HT1080 (cell line): ENCODE results near the gene KCTD6. TPM values are rescaled to one million over a fixed set of nuclear protein-coding genes. Genes with fewer than 3 reads are reported as not detected.

Experiments
- DNase-seq: peaks from one replicate; pipeline ENCODE4 v3.0.0-alpha.2; 2015; ENCODE audit warnings: low read depth
- polyA plus RNA-seq, 2 experiments: library from polyadenylated mRNA; depleted of rRNA; stranded (reverse); fragments of >200 nt; gene quantifications; 2 replicates each; pipeline ENCODE4 v1.2.3, GENCODE V29; 2015
- total RNA-seq: library from RNA; depleted of rRNA; stranded (reverse); fragments of >200 nt; shearing (Covaris generic); gene quantifications from 2 replicates; pipeline ENCODE4 v1.2.3, GENCODE V29; 2014; rRNA removed

KCTD6 gene
- 5.8 and 10.2 TPM in 2 replicates for total RNA-seq
- 12.0 and 13.5 TPM in 2 replicates for polyA plus RNA-seq (2015; cell fraction: cytosol; rRNA removed)
- polyA plus RNA-seq (2015; cell fraction: nucleus; rRNA removed) = 10.2 and 10.7 TPM in 2 replicates

GRCh38 chr3:58491506-58492402 lies at the start of gene KCTD6:
TSS of gene KCTD6 (plus strand) at chr3:58492096. CDS start at chr3:58498756, 6,660 bp downstream.
- peak; percentile 89 for DNase-seq

DNA sequence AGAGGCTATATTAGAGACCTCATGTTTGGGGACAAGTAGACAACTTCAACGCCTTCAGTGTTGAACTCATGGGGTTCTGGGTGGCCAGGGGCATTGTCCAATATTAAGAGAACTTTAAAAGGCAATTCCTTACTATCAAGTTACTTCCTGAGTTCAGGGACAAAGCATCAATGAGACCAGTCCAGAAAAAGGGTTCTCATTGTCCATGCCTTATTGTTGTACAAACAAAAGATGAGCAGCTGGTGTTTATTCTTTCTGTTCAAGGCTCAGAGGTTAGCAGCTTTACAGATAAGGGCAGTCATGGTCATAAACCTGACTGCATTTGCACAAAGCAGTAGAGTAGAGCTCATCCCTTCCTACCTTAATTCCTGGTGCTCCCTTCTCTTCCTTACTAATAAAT lies 39.7 kb upstream of the KCTD6 start:
- no peak for DNase-seq

GRCh38 chr3:58459160-58459559 lies 32.7 kb upstream of the KCTD6 start:
- DNase-seq = no peak

GRCh38 chr3:58462829-58463180 lies 29.1 kb upstream of the KCTD6 start:
- no peak for DNase-seq

DNA sequence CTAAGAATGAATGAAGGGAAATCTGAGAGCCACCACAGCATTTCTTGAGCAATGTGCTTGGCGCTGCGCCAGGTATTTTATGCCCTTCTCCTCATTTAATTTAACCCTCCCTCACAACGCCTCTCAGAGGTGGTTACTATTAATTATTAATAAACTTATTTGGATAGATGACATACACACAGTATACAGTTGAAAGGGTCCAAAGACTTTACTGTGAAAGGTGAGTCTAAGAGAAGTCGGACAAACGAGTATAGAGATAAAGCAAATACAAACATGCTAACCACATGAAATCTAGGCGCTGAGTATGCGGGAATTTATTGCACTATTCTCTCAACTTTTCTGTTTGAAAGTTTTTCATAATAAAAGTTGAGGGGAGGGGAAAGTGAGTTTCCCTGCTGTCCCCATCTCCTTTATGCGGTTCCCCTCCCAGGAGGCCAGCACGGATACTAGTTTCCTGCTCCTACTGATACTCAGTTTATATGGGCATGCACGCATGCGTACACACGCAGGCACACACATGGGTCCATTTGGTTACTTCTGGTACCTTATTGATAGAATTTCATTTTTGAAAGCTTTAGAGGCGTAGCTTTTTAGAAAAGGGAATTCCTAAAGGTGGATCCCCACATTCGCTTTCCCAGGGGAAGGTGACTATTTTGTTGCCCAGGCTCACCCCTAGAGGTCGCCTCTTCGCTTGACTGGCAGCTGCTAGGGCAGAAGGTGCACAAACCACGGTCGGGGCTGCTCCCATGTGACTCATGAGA lies 28.5 kb upstream of the KCTD6 start:
- peak; percentile 83 for DNase-seq

GRCh38 chr3:58463942-58464271 lies 28.0 kb upstream of the KCTD6 start:
- no peak for DNase-seq

DNA sequence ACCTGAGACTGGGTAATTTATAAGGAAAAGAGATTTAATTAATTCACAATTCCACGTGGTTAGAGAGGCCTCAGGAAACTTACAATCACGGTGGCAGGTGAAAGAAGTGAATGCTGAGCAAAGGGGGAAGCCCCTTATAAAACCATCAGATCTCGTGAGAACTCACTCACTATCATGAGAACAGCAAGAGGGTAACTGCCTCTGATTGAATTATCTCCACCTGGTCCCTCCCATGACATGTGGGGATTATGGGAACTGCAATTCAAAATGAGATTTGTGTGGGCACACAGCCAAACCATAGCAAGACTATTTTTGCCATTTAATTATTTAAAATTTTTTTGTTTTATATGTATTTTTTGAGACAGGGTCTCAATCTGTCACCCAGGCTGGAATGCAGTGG lies 27.0 kb upstream of the KCTD6 start:
- no peak for DNase-seq

- no peak for DNase-seq
Observed at GRCh38 chr3:58466899-58467563, 24.9 kb upstream of the KCTD6 start.

DNA sequence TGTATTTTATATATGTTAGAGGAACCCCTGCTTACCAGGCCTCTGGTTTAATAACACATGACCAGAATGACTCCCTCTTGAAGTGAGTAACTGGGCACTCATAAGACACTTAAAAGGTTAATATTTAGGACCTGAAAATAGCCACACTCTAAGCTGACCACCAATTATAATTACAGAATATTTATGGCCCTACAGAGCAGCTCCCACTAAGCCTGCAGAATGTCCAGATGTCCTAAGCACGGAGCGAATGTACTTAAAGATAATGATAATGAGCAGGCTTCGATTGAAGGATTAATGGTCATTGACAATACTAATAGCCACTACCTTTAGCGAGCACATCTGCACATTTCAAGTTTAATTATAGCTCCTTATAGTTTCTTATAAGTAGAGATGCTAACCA lies 22.8 kb upstream of the KCTD6 start:
- no peak for DNase-seq

- DNase-seq = no peak
Observed at GRCh38 chr3:58470363-58471024, 21.4 kb upstream of the KCTD6 start.

DNA sequence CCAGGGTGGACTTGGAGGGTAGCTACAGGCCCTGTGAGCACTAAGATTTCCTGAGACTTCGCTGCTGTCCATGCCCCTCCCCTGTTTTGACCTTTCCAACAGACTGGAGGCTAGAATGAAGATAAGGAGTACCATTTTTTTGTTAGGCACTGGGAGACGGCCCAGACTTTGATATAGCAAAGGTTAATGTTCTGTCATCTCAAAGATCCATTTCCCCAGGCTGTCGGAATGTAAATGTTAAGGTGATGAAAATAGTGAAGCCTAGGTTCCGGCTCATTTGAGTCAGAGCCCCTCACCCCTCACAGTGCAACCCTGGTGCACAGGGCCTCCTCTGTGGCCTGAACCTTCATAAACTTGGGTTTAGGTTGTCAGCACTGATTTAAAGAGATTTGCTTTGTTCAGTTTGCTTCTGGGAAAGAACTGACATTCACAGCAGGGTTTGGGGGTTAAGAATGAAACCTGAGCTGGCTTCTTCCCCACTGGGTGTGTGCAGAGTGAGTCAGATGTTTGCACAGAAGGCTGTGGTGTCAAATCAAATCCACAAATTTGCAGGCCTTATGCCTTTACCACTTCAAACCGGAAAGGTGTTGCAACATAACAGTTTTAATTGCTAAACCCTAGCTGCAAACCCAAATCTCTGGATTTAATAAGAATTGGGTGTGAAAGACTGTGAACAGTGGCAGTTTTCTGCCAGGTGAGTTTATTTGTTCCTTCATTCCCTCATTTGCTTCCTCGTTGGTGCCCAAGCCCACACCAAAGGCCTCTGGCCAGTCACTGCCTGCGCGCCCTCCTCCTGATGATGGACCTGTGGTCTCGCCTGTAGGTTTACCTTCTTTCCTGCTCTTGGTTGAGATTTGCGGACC lies 20.6 kb upstream of the KCTD6 start:
- DNase-seq = peak; percentile 98

- no peak for DNase-seq
Observed at GRCh38 chr3:58473275-58473674, 18.6 kb upstream of the KCTD6 start.

DNA sequence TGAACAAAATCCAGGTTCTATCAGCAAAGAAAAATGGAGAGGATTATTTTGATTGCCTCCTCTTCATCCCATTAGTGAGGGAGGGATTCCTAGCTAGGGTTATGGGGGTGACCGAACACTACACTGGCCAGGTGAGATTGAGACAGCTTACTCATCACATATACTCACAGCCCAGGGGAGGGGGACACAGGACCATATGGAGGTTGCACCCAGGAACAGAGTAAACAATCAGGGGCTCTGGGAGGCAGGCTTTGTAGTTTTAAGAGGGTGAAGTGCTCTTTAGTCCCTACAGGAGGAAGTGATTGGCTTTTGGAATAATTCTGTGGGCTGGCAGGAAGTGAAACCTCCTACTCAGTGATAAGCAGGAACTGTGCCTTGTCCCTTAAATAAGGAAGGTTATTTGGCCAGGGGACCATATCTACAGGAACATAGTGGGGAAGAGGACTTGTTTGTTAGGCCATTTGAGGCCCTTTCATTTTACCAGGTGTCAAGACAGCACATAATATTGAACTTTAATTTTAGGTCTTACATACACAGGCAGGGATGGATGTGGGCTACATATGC lies 17.5 kb upstream of the KCTD6 start:
- DNase-seq = no peak

DNA sequence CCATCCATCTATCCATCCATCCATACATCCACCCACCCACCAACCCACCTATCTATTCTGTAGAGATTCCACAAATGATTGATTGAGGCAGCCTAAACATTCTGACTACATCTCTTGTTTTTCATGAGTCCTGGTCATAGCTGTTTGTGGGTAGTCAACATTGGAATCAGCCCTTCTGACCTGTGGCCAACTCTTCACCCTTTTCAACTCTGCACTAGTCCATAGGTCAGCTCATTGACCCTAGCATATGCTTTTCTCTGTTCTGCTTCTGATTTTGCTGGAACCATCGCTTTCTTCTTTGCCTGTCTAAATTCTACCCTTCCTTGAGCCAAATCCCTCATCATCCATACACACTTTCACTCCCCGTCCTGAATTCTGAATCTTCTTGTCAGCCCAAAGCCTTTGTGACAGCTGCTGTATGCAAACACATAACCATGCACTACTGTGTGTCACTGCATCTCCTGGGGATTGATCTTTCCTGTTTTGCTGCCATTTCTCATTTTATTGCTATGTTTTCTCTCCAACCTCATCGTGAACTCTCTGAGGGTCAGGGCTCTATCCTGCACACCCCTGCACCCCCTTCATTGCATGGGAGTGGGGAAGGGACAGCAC lies 16.8 kb upstream of the KCTD6 start:
- DNase-seq = no peak

DNA sequence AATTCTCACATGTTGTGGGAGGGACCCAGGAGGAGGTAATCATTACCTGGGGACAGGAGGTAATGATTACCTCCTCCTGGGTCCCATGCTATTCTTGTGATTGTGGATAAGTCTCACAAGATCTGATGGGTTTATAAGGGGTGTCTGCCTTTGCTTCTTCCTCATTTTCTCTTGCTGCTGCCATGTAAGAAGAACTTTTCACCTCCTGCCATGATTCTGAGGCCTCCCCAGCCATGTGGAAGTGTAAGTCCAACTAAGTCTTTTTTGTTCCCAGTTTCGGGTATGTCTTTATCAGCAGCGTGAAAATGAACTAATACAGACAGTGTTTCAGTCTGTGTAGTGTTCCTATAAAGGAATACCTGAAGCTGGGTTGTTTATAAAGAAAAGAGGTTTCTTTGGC lies 13.1 kb upstream of the KCTD6 start:
- DNase-seq = no peak

GRCh38 chr3:58480309-58480708 lies 11.6 kb upstream of the KCTD6 start:
- no peak for DNase-seq

- DNase-seq = no peak
Observed at GRCh38 chr3:58482917-58483636, 8.8 kb upstream of the KCTD6 start.

GRCh38 chr3:58484045-58484721 lies 7.7 kb upstream of the KCTD6 start:
- no peak for DNase-seq

DNA sequence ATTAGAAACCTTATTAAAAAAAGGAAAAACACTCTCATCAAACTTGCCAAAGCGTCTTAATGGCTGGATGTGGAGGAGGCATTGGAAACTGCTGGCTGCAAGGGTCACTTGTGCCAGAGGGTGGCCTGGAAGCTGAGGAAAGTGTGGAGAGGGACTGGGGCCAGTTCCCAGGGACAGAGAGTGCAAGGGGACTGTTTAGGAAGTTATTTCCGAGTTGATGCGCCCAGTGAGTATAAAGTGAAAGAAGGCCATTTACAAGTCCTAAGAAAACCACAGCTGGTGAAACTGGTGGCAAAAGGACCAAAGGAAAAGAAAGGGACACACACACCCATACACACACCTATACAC lies 7.2 kb upstream of the KCTD6 start:
- no peak for DNase-seq
